ENCODE results near the gene BLOC1S4.

- TF ChIP-seq CTCF (IDR thresholded peaks at IDR 0.05) (no peak), POLR2A (IDR thresholded peaks at IDR 0.05) (no peak)
Measured at GRCh38 chr4:6742507-6742906, 26.5 kb downstream of the BLOC1S4 start.
